Ovary (tissue), 3 donors: ENCODE measurements around the gene TRA2A.

Source experiments
- EP300 ChIP-seq: sonication (generic); formaldehyde crosslinking; IDR thresholded peaks from one replicate; pipeline ENCODE4 v1.6.1; 2017; ENCODE audit warnings: antibody characterized with exemption
- POLR2A ChIP-seq: fragments of 450-650 bp; IDR thresholded peaks from one replicate; pipeline ENCODE4 v1.6.1; 2017; ENCODE audit warnings: antibody characterized with exemption, mild to moderate bottlenecking, moderate library complexity
- TF ChIP-seq, protein P1 (sequence below), 3 donors: fragments of 450-650 bp in 2 of 3; fragments of 200-600 bp in 1 of 3; IDR thresholded peaks; one replicate each; pipeline versions ENCODE4 v1.5.1 to v1.8.0; 2016 to 2022; ENCODE audit warnings: antibody characterized with exemption in 3 of 3, mild to moderate bottlenecking in 1 of 3
- donor health status: DM: no; HTN: no; CAD: no.

DNA sequence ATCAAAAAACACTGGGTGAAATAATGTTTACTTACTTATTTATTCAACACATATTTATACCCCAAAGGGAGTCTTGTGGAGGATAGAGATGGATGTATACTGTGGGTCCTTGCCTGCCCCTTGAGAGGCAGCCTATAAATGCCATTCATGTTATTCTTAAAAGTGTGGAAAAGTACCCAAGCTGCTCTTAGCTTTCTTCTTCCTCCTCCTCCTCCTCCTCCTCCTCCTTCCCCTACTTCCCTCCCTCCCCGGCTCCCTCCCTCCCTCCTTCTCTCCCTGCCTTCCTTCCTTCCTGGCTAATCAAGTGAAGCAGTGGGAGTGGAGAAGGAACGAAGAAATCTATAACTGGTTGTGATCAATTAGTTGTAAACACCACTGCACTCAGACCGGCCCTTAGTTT lies 40.3 kb downstream of the TRA2A start:
- TF ChIP-seq, protein P1, sequence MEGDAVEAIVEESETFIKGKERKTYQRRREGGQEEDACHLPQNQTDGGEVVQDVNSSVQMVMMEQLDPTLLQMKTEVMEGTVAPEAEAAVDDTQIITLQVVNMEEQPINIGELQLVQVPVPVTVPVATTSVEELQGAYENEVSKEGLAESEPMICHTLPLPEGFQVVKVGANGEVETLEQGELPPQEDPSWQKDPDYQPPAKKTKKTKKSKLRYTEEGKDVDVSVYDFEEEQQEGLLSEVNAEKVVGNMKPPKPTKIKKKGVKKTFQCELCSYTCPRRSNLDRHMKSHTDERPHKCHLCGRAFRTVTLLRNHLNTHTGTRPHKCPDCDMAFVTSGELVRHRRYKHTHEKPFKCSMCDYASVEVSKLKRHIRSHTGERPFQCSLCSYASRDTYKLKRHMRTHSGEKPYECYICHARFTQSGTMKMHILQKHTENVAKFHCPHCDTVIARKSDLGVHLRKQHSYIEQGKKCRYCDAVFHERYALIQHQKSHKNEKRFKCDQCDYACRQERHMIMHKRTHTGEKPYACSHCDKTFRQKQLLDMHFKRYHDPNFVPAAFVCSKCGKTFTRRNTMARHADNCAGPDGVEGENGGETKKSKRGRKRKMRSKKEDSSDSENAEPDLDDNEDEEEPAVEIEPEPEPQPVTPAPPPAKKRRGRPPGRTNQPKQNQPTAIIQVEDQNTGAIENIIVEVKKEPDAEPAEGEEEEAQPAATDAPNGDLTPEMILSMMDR (IDR thresholded peaks at IDR 0.05) = no peak
- TF ChIP-seq EP300 (no peak), POLR2A (no peak)
